Suppressor macrophage (primary cell): ENCODE results near the gene KMT2C.
"Not testable (repeated sequence)": the region's sequence is repeated elsewhere in the genome, so short reads cannot be mapped to it uniquely, and the experiment has no call there.

Experiments used
- DNase-seq, 4 experiments: peaks; one replicate each; pipeline ENCODE4 v3.0.0-alpha.2; 2020 to 2022

The KMT2C gene

GRCh38 chr7:152299542-152300143, 136.2 kb downstream of the KMT2C start:
- DNase-seq = not testable (repeated sequence)

DNA sequence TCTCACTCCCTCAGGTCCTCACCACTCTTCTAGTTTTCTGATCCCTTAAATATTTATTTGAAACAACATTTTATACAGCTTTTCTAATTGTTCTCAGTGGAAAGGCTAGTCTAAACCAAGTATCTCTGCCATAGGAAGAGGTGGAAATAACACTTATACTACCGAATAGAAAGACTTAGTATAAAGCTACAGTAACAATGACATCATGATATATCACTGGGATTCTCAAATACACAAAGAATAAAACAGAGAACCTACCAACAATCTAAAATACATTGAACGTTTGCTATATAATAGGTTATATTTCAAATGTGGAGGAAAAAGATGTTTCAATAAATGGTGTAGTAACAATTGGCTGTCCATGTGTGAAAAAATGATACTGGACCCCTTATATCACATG, 142.9 kb downstream of the KMT2C start:
- no peak for DNase-seq

DNA sequence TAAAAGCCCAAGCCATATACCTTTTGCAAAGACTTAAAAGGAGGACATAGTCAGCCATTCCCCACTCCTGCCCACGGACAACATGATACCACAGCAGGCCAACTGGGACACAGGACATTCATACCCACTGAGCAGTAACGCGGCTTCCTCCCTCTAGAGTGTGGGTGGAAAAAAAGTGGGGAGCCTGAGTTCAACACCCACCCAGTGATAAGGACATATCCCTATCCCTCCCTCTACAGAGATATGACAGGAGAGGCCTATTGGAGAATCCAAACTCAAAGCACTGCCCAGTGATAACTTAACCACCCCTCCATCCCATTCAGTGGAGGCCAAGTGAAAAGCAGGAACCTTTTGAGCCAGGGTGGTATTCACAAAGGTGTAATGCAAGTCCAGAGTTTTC, 148.8 kb downstream of the KMT2C start:
- DNase-seq = not testable (repeated sequence)

- DNase-seq = not testable (repeated sequence)
Measured at GRCh38 chr7:152286219-152286618, 149.6 kb downstream of the KMT2C start.

GRCh38 chr7:152284998-152285397, 150.8 kb downstream of the KMT2C start:
- not testable (repeated sequence) for DNase-seq

- not testable (repeated sequence) for DNase-seq
Measured at GRCh38 chr7:152277687-152278086, 158.1 kb downstream of the KMT2C start.

DNA sequence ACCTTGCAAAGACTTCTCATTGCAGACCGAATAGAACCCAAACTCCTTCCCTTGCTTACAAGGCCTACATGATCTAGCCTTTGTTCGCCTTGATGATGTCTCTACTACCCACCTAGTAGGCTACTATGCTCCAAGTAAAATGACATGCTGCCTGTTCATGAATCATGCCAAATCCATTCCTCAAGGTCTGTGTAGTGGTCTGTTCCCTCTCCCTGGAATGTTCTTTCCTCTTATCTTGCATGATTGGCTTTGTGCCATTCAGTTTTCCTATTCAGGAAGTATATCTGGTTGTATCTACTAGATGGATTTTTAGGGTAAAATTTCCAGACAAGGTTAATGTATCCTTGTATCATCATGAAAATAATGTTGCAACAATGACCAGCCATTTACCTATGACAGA, 165.4 kb downstream of the KMT2C start:
- not testable (repeated sequence) for DNase-seq

DNA sequence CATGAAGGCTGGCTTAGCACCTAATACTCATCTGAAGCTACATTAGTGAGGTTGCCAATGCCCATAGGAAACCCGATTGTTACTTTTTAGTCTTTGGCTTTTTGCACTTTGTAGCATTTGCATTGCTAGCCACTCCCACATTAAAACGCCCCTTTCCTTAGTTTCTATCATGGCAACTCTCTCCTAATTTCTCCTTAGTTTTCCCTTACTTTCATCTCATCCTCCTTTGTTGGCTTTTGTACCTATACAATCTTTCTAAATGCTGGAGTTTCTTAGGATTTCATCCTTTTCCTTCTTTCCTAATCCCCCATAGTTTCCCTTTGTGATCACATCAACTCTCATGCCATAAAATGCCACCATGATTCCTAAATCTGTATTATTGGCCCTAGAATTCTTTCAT, 168.9 kb downstream of the KMT2C start:
- DNase-seq = not testable (repeated sequence)

GRCh38 chr7:152264915-152265314, 170.9 kb downstream of the KMT2C start:
- not testable (repeated sequence) for DNase-seq

DNA sequence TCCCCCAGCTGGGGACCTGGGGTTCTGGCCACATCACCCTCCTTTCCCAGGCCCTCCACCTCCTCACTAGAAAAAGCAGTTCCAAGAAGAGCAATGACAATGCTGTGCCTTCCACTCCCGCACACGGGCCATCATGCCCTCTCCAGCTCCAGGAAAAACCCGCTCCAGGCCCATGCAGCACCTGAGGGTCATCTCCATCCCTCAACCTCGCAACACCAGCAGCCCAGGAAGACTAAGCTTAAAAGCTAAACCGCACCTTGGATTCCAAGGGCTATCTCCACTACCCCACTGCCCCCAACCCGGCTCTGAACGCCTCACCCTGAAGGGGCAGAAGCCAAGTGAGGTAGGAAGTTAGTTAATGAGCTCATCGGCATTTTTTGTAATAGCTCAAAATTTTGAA, 173.7 kb downstream of the KMT2C start:
- not testable (repeated sequence) for DNase-seq

DNA sequence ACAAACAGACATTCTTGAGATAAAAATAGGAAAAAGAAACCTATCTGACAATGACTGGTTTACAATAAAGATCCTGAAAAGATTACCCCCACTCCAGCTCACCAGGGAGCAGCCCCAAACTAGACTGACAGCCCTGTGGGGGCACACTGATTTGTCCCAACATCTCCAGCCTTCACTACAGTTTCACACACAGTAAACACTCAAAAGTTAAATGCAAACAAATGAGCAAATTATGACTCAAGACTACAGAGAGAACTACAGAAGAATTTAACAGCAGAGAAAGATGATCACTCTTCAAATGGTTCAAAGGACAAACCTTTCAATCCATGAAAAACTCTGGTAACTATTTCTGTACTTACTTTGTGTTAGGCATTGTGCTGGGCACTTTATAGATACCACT, 176.2 kb downstream of the KMT2C start:
- not testable (repeated sequence) for DNase-seq

DNA sequence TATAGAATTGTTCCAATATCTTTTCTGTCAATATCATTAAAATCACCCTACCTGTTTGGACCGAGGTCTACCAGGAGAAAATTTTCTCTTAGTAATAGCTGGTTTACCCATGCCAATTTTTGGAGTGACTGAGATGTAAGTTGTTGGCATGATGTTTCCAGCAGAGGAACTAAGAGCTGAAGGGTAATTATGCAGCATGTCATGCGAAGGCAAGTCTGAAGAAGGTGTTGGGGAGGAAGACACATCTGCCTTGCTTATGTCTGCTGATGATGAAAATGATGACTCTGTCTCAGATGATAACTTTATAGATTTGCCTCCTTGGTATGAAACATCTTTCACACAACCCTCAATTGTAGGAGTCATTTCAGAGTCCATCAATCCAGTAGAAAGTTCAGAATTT, 188.0 kb downstream of the KMT2C start:
- DNase-seq = not testable (repeated sequence)

- not testable (repeated sequence) for DNase-seq
Measured at GRCh38 chr7:152245417-152245816, 190.4 kb downstream of the KMT2C start.

DNA sequence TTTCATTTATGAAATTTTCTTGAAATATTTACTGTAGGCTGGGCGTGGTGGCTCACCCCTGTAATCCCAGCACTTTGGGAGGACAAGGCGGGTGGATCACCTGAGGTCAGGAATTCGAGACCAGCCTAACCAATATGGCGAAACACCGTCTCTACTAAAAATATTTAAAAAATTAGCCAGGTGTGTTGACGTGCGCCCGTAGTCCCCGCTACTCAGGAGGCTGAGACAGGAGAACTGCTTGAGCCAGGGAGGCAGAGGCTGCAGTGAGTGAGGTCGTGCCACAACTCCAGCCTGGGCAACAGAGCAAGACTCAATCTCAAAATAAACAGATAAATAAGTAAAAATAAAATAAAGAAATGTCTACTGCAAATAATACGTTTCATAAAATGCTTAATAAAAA, 192.3 kb downstream of the KMT2C start:
- DNase-seq = not testable (repeated sequence)

DNA sequence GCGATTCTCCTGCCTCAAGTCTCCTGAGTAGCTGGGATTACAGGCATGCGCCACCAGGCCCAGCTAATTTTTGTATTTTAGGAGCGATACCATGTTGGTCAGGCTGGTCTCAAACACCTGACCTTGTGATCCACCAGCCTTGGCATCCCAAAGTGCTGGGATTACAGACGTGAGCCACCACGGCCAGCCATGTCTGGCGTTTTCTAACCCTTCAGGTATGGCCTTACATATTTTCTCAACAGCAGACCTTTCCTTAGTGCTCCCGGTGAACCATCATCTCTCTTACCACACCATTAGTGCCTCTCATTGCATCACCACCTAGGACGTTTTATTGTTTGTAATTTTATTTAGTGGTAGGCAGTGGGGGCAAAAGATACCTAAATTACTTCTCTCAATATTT, 194.5 kb downstream of the KMT2C start:
- DNase-seq = not testable (repeated sequence)

DNA sequence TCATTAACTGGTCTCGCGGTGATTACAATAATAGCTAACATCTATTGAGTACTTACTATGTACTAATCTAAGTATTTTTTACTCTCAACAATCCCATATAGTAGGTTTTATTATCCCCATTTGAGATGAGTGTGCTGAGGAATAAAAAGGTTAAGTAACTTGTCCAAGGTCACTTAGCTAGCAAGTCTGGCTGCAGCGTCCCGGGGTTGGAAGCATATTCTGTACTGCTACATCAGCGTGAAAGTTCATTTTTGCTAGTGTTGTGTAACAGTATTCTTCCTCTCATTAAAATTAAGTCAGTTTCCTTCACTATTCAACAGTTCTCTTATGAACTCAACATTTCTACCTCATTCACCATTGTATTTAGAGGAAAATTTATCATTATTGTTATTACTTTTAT, 199.5 kb downstream of the KMT2C start:
- not testable (repeated sequence) for DNase-seq

DNA sequence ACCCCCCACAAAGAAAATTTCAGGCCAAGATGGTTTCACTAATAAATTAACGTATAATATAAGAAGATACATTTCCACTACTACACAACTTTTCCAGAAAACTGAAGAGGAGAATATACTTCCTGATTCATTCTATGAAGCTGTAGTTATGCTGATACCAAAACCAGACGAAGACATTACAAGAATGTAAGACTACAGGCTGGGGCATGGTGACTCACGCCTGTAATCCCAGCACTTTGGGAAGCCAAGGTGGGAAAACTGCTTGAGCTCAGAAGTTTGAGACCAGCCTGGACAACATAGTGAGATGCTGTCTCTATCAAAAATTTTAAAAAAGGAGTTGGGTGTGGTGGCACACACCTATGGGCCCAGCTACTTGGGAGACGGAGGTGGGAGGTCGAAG, 201.4 kb downstream of the KMT2C start:
- not testable (repeated sequence) for DNase-seq

- no peak for DNase-seq
Measured at GRCh38 chr7:152231089-152231488, 204.7 kb downstream of the KMT2C start.

GRCh38 chr7:152219556-152219955, 216.2 kb downstream of the KMT2C start:
- DNase-seq = not testable (repeated sequence)

GRCh38 chr7:152208766-152209165, 227.0 kb downstream of the KMT2C start:
- DNase-seq = not testable (repeated sequence)

DNA sequence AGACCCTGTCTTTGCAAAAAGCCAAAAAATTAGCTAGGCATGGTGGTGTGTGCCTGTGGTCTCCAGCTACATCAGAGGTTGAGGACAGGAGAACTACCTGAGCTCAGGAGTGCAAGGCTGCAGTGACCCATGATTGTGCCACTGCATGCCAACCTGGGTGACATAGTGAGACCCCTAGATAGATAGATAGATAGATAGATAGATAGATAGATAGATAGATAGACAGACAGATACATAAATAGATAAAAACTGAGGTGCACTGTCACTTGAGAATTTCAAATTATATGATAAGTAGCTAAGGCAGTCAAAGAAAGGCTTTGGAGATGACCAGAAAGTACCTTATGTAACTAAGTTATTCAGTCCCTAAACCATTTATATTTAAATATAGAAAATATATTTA, 231.4 kb downstream of the KMT2C start:
- DNase-seq = not testable (repeated sequence)

DNA sequence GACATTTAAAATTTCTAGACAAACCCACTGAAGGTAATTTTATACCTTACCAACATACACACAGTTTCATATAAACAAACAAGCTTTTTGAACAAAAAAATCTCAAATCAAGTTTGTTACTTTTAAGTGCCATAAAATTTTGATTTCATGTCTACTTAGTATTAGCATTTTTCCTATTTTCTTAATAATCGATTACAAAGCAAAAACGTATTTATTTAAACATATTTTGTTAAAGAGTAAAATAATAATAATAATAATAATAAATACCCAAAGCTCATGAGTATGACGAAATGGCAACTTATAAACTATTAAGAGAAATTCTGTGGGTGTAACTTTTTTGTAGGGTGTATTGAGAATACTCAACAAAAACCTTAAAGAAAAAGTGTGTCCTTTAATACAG, 232.7 kb downstream of the KMT2C start:
- DNase-seq = no peak

DNA sequence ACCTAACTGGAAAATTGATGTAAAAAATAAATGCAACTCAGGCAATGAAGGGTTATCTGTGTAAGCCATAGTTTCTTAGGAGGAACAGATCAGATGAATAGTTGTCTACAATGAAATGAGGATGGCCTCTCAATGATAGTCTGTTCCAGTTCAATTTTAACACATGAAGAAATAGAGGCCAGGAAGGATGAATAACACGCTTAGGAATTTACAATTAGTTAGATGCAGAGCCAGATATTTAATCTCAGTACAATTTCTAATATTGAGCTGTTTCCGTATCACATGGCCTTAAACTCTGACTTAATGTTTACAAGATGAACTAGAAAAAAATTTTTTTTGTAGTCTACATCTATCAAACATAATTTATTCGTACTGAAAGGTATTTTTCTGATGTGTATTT, 233.7 kb downstream of the KMT2C start:
- no peak for DNase-seq

DNA sequence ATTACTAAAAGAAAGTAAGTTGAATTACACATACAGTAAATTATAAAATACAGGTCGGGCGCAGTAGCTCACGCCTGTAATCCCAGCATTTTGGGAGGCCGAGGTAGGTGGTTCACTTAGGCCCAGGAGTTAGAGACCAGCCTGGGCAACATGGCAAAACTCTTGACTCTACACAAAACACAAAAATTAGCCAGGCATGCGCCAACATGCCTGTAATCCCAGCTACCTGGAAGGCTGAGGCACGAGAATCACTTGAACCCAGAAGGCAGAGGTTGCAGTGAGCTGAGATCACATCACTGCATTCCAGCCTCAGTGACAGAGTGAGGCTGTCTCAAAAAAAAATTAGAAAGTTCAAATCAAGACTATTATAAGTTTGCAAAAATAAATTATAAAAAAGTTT, 235.4 kb downstream of the KMT2C start:
- no peak for DNase-seq

DNA sequence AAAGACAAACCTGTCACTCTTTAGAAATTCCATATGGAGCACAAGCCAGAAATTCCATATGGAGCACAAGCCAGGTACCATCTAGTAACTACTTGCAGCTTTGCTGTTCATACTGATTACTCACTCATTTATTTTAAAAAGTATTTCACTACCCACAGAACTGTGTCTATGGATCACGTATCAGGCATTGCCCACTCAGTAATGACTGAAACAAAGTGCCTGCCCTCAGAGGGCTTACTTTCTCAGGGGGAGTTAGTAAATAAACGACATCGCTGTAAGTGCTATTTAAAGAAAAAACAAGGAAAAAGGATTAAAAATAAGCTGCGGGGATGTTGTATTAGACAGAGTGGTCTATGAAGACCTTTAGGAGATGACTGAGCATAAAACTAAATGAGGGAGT, 239.4 kb downstream of the KMT2C start:
- no peak for DNase-seq
